PFSK-1 (cell line): ENCODE results near the gene CC2D1A.

ENCODE experiments used
- POLR2AphosphoS5 ChIP-seq: IDR thresholded peaks from 2 replicates; pipeline ENCODE4 v1.6.1; 2012; ENCODE audit warnings: low read depth, mild to moderate bottlenecking, control low read depth, low read length, moderate library complexity
- TAF1 ChIP-seq: IDR thresholded peaks from 2 replicates; pipeline ENCODE4 v1.6.1; 2012; ENCODE audit warnings: low read length, control low read depth, borderline replicate concordance; ENCODE audit not compliant: insufficient read depth
- TF ChIP-seq, protein P1 (sequence below), 2 experiments: IDR thresholded peaks; 2 replicates each; pipeline versions ENCODE4 v1.6.1 to v1.8.0; 2011 to 2012; ENCODE audit warnings: low read depth in 2 of 2, low read length in 2 of 2, control low read depth in 1 of 2, inconsistent platforms in 1 of 2, mild to moderate bottlenecking in 1 of 2, moderate library complexity in 1 of 2; ENCODE audit not compliant: insufficient read depth in 1 of 2

DNA sequence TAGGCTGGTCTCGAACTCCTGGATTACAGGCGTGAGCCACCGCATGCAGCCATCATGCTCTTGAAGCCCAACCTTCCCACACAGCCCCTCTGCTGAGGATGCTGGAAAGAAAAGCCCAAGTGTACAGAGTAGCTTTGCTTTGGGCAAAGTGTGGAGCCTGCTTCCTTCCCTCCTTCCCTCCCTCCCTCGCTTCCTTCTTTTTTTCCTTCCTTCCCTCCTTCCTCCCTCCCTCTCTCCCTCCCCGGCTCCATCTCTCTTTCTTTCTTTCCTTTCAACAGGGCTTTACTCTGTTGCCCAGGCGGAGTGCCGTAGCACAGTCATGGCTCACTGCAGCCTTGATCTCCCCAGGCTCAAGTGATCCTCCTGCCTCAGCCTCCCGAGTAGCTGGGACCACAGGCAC lies 2.7 kb downstream of the CC2D1A start:
- TF ChIP-seq POLR2AphosphoS5: no peak
- TF ChIP-seq, protein P1, sequence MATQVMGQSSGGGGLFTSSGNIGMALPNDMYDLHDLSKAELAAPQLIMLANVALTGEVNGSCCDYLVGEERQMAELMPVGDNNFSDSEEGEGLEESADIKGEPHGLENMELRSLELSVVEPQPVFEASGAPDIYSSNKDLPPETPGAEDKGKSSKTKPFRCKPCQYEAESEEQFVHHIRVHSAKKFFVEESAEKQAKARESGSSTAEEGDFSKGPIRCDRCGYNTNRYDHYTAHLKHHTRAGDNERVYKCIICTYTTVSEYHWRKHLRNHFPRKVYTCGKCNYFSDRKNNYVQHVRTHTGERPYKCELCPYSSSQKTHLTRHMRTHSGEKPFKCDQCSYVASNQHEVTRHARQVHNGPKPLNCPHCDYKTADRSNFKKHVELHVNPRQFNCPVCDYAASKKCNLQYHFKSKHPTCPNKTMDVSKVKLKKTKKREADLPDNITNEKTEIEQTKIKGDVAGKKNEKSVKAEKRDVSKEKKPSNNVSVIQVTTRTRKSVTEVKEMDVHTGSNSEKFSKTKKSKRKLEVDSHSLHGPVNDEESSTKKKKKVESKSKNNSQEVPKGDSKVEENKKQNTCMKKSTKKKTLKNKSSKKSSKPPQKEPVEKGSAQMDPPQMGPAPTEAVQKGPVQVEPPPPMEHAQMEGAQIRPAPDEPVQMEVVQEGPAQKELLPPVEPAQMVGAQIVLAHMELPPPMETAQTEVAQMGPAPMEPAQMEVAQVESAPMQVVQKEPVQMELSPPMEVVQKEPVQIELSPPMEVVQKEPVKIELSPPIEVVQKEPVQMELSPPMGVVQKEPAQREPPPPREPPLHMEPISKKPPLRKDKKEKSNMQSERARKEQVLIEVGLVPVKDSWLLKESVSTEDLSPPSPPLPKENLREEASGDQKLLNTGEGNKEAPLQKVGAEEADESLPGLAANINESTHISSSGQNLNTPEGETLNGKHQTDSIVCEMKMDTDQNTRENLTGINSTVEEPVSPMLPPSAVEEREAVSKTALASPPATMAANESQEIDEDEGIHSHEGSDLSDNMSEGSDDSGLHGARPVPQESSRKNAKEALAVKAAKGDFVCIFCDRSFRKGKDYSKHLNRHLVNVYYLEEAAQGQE (IDR thresholded peaks at IDR 0.05; ENCODE audit: insufficient read depth in 1 of 2, low read depth in 2 of 2, low read length in 2 of 2): no peak
- no peak for TF ChIP-seq TAF1
